Stimulated activated CD8-positive, alpha-beta memory T cell treated with anti-CD3 and anti-CD28 coated beads, Interleukin-4, amount 100 ng/mL, for 24 hours (primary cell): ENCODE data around the gene DLG2.

ENCODE experiments used
- DNase-seq: peaks from one replicate; pipeline ENCODE4 v3.0.0-alpha.2; 2020; ENCODE audit warnings: low read depth

The DLG2 gene

GRCh38 chr11:83715927-83716535, 1911.1 kb downstream of the DLG2 start:
- no peak for DNase-seq

- DNase-seq = no peak
These were observed 1913.4 kb downstream of the DLG2 start for GRCh38 chr11:83713708-83714107.

- DNase-seq = no peak
These were observed 1916.0 kb downstream of the DLG2 start for GRCh38 chr11:83711106-83711527.

- DNase-seq = no peak
These were observed 1917.7 kb downstream of the DLG2 start for GRCh38 chr11:83709434-83709833.

GRCh38 chr11:83706566-83706965, 1920.6 kb downstream of the DLG2 start:
- DNase-seq = no peak

GRCh38 chr11:83702796-83703195, 1924.3 kb downstream of the DLG2 start:
- DNase-seq = no peak

- DNase-seq = no peak
These were observed 1929.6 kb downstream of the DLG2 start for GRCh38 chr11:83697518-83697917.

- DNase-seq = no peak
These were observed 1932.1 kb downstream of the DLG2 start for GRCh38 chr11:83695046-83695445.

GRCh38 chr11:83694191-83694910, 1932.8 kb downstream of the DLG2 start:
- DNase-seq = no peak

- DNase-seq = no peak
These were observed 1933.7 kb downstream of the DLG2 start for GRCh38 chr11:83693306-83693992.

- no peak for DNase-seq
These were observed 1934.5 kb downstream of the DLG2 start for GRCh38 chr11:83692675-83693074.

- no peak for DNase-seq
These were observed 1935.6 kb downstream of the DLG2 start for GRCh38 chr11:83691451-83691950.

- no peak for DNase-seq
These were observed 1937.9 kb downstream of the DLG2 start for GRCh38 chr11:83689144-83689780.

- no peak for DNase-seq
These were observed 1939.4 kb downstream of the DLG2 start for GRCh38 chr11:83687787-83688186.

GRCh38 chr11:83685730-83686129, 1941.4 kb downstream of the DLG2 start:
- DNase-seq = no peak

GRCh38 chr11:83684071-83684470, 1943.1 kb downstream of the DLG2 start:
- DNase-seq = no peak

- DNase-seq = no peak
These were observed 1944.6 kb downstream of the DLG2 start for GRCh38 chr11:83682611-83682973.

- no peak for DNase-seq
These were observed 1945.1 kb downstream of the DLG2 start for GRCh38 chr11:83681906-83682610.

GRCh38 chr11:83681031-83681781, 1945.9 kb downstream of the DLG2 start:
- no peak for DNase-seq

GRCh38 chr11:83680321-83680720, 1946.8 kb downstream of the DLG2 start:
- no peak for DNase-seq
